GM10248 (cell line): ENCODE results near the gene KDM5B.

Experiments used
- CTCF ChIA-PET: fragments of 300-600 bp; sonication (Branson Sonifier 250); formaldehyde crosslinking; extraction: SDS; loops from one replicate; lab custom pipeline; 2021; ENCODE audit warnings: antibody characterized with exemption; lab: Yijun Ruan, JAX
- POLR2A ChIA-PET: fragments of 350-650 bp; sonication (Branson Sonifier 250); formaldehyde crosslinking; extraction: SDS; loops from one replicate; lab custom pipeline; 2020; ENCODE audit warnings: antibody characterized with exemption; lab: Yijun Ruan, JAX
- DNase-seq: peaks from one replicate; pipeline ENCODE4 v3.0.0; 2012; ENCODE audit errors: extremely low spot score
- CTCF ChIP-seq: IDR thresholded peaks from 2 replicates; pipeline ENCODE4 v1.5.1; 2012; ENCODE audit warnings: mild to moderate bottlenecking, low read depth; ENCODE audit errors: extremely low read depth, missing control alignments, control extremely low read depth

The KDM5B gene

GRCh38 chr1:202802998-202803932 lies 5.0 kb downstream of the KDM5B start:
- ChIA-PET POLR2A (no interaction called here), CTCF (no interaction called here)
- no peak for TF ChIP-seq CTCF
- DNase-seq, result no peak

- no peak for DNase-seq
- CTCF ChIA-PET, result no interaction called here
- TF ChIP-seq CTCF, result no peak
- POLR2A ChIA-PET, result no interaction called here
These were observed 6.2 kb downstream of the KDM5B start for GRCh38 chr1:202802034-202802433.

- no peak for TF ChIP-seq CTCF
- ChIA-PET CTCF (interaction anchor here (0.8 to 1.9 kb wide), 3 partner anchors 10 to 21 kb away, joined by 3 to 8 read pairs (median 3); no protein-coding TSS in a partner anchor), POLR2A (interaction anchor here (1.1 kb wide), 1 partner anchor 9 kb away, joined by 3 read pairs; no protein-coding TSS in a partner anchor)
- no peak for DNase-seq
These were observed 7.0 kb downstream of the KDM5B start for GRCh38 chr1:202801175-202801574.

GRCh38 chr1:202800742-202801141 lies 7.5 kb downstream of the KDM5B start:
- POLR2A ChIA-PET, result interaction anchor here (1.1 kb wide), 1 partner anchor 9 kb away, joined by 3 read pairs; no protein-coding TSS in a partner anchor
- CTCF ChIA-PET, result interaction anchor here (0.8 to 1.9 kb wide), 3 partner anchors 9 to 21 kb away, joined by 3 to 8 read pairs (median 3); no protein-coding TSS in a partner anchor
- TF ChIP-seq CTCF, result no peak
- DNase-seq, result no peak

- CTCF ChIA-PET, result no interaction called here
- no peak for DNase-seq
- POLR2A ChIA-PET, result no interaction called here
These were observed 9.4 kb downstream of the KDM5B start for GRCh38 chr1:202798792-202799331.

More at GRCh38 chr1:202798792-202799331, 9.4 kb downstream of the KDM5B start:
- TF ChIP-seq CTCF, result no peak
